Posterior vena cava (tissue), 2 donors: ENCODE measurements around the gene ACOXL. TPM values are rescaled to one million over a fixed set of nuclear protein-coding genes. Genes with fewer than 3 reads are reported as not detected.

Source experiments
- DNase-seq: peaks from one replicate; pipeline ENCODE4 v3.0.0-alpha.2; 2020; ENCODE audit warnings: low spot score
- intact Hi-C, 2 donors: fragments of 100-400 bp; cut with DNase I; formaldehyde crosslinking; loops; one replicate each; pipeline versions ENCODE4 v1.14.1 to v1.14.2; 2022 to 2023
- total RNA-seq, 2 donors: library from RNA; stranded (reverse); fragmentation: NEBNext Ultra II Directional; extraction: Animal tissue kit (Norgen Biotek cat#: 25700); gene quantifications; one replicate each; pipeline ENCODE4 v1.2.1, GENCODE V29; 2021
- donor health status: DM: yes; HTN: yes; CAD: no.
- donor health status: DM: yes; HTN: yes; CAD: no.

Gene ACOXL
- total RNA-seq, 2 donors from 2014 or later = not detected

- intact Hi-C loops = no loop called here
- no peak for DNase-seq
These were observed 81.5 kb downstream of the ACOXL start for GRCh38 chr2:110813896-110814295.

GRCh38 chr2:110815938-110816337 lies 83.6 kb downstream of the ACOXL start:
- intact Hi-C loops = no loop called here
- DNase-seq = no peak

DNA sequence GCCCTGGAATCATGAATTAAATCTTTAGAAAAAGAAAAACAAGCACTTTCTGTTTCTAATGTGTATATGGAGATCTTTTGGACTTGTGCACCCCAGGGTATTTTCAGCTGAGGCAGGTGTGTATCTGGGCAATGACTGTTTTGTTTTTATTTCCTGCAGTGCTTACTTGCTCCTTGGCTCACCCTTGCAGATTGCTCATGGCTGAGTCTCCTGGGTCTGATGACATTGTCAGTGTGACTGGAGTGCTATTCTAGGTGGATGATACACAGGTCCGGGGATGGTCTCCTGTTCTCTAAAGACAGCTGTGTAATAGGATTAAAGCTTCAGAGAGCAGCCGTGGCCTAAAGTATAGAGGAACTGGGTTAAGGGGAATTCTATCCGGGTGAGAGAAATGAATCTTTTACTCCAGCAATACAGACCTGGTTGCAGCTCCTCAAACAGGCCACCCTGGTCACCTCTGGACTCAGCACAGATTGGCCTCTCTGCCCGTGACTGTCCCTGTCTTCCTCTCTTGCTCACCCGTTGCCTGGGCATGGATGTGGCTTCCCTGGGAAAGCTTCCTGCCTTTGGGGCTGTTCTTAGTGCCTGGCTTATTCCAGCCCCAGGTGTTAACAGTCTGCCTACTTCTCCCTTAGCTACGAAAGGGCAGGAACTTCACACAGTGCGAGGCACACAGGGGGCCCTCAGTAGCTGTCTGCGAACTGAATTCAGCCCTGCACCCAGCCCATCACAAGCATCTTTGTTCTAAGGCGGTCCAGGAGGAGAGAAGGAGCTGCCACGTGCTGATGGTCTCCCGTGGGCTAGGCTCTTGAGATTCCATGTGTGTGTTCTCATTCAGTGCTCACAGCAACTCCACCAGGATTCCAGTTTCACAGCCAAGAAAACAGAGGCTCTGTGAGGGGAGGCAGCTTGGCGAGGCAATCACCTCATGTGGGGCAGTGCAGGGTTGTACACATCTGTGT lies 84.3 kb downstream of the ACOXL start:
- intact Hi-C loops = no loop called here
- no peak for DNase-seq

DNA sequence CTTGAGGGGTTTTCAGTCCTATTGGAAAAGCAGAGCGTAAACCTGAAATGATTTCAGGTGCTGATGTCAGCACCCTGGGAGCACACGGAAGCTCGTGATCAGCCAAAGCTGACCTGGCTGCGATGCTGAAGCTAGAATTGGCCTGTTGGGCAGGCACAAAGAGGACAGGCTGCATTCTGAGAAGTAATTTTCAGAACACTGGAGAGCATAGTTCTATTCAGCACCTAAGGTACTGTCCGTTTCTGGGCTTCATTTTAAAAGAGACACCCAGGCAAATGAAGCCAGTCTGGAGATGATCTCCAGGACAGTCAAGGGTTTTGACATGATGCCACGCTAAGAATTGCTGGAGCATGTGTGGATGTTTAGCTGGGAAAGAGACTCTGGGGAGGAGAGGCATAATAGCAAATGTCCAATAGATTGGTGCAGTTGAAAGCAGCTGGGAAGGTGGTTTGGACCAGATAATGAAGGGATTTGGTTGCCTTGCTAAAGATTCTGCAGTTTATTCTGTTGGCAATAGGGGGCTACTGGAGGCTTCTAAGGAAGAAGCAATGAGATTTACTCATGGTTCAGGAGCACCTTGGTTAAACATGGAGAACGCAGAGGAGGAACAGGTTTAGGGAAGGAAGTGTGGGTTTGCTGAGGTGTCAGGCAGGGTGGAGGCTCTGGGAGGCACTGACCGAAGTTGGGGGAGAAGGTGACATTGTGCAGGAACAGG lies 86.6 kb downstream of the ACOXL start:
- DNase-seq = no peak
- intact Hi-C loops = no loop called here

DNA sequence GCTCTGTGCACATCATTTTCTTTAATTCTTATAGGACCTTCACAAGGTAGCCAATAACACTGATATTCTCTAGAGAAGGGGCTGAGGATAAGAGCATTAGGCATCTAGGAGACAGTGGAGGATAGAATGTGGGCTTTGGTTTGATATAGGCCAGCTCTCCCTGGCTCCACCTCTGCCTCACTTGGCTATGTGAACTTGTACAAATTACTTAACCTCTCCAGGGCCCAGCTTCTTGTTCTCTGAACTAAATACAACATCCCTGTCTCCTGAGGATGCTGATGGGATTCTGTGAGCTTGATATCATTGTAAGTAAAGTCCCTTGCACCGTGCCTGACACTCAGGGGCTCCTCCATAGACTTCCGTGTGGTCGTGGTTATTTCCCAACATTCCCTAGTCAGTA lies 87.3 kb downstream of the ACOXL start:
- no peak for DNase-seq

GRCh38 chr2:110820128-110820527 lies 87.8 kb downstream of the ACOXL start:
- intact Hi-C loops = no loop called here
- DNase-seq = no peak

More for the DNA sequence above, 87.3 kb downstream of the ACOXL start:
- intact Hi-C loops = no loop called here

DNA sequence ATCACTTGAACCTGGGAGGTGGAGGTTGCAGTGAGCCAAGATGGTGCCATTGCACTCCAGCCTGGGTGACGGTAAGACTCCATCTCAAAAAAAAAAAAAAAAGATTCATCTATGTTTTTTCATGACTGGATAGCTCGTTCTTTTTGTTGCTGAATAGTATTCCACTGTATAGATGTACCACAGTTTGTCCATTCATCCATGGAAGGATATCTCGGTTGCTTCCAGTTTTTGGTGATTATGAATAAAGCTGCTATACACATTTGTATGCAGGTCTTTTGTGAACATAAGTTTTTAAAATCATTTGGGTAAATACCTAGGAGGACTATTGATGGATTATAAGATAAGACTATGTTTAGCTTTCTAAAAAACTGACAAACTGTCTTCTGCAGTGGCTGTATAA lies 90.8 kb downstream of the ACOXL start:
- intact Hi-C loops = no loop called here
- DNase-seq = no peak

GRCh38 chr2:110827511-110827910 lies 95.1 kb downstream of the ACOXL start:
- DNase-seq = no peak
- intact Hi-C loops = no loop called here

- DNase-seq = no peak
- intact Hi-C loops = no loop called here
These were observed 96.0 kb downstream of the ACOXL start for GRCh38 chr2:110828330-110828729.

- no peak for DNase-seq
- intact Hi-C loops = no loop called here
These were observed 97.2 kb downstream of the ACOXL start for GRCh38 chr2:110829413-110830146.

- intact Hi-C loops = no loop called here
These were observed 100.4 kb downstream of the ACOXL start for GRCh38 chr2:110832740-110833139.

GRCh38 chr2:110834134-110834827 lies 101.9 kb downstream of the ACOXL start:
- intact Hi-C loops = no loop called here
- no peak for DNase-seq

More at GRCh38 chr2:110832740-110833139, 100.4 kb downstream of the ACOXL start:
- DNase-seq = no peak

DNA sequence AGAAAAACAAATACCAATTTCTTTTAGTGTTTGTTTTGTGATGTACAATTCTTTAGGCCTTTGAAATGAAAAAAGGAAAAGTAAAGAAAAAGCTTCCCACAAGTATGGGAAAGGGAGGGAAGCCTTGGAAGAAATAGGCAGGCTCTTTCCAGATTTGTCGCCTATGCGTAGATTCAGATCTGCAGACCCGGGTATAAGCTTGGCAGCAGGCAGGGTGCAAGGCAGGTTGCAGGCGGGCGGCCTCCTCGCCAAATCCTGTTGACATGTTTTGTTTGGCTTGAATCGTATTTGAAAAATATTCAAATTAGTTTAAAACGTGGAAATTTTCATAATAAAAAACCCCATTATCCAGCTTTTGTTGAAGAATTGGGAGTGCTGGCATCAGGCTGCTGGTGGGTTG lies 104.3 kb downstream of the ACOXL start:
- intact Hi-C loops = no loop called here
- no peak for DNase-seq

DNA sequence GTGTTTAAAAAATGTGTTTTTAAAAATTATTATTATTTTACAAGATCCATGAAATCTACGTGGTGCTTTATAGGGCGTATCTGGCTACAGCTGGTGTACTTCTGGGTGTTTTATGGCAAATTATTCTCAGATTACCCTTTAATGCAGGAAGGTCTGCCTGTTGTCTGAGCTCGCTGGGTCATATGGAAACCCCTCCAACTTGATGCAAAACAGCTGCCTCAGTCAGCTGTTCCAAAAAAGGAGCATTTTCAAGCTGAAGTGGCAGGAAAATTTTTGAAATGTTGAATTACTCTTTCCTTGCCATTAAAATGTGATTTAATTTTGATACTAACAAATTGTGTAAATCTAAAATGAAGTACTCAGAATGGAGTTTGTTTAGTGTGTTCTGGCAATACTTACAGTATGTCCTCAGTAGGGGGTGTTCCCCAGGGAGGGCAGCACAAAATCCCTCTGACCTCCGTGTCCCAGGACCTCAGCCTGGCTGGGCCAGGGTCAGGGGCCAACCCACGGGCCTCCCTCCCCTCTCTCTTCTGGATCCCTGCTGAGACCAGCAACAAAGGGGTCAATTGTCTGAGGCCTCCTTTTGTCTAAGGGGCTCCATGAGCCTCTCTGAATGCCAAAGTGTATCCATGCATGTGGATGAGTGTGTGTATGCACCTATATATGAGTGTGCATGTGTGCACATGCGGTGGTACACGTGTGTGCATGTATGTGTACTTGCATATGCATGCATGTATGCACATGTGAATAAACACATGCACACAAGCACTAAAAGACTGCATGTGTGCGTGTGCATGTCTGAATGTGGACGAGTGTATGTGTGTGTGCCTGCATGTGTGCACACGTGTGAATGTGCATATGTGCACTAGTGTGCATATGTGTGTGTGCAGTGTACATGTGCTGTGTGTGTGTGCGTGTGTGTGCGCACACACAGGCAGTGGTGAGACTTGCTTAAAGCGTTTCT lies 105.4 kb downstream of the ACOXL start:
- DNase-seq = no peak
- intact Hi-C loops = no loop called here

DNA sequence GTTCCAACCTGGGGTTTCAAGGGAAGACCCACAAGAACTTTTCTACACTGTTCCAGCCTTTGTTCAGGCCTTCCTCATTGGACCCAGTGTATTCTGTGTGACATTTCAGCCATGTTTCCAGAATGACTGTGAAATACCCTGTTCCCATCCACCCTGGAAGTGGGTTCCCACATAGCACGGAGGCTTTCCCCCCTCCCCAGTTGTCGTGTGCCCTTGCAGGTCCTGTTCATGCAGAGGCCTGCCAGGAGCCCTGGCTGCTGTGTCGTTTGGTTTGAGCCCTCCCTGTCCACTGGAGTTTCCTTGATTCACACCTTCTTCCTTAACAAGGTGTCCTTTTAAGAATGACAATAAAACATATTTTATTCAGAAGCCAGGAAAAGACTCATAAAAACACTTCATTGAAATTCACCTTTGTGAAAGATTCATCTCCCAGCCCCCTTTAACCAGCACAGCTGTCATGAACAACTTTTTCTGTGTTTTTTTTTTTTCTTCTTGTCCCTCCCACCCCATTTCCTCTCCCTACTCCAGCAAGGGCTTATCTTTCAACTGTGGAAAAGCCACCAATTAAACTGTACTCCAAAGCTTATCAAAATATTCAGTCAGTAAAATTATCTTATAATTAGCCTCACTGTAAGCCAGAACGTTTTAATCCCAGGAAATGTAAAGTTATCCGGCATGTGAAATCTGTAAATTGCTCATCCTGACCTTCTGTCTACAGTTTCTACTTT lies 106.4 kb downstream of the ACOXL start:
- no peak for DNase-seq
- intact Hi-C loops = no loop called here

- no peak for DNase-seq
- intact Hi-C loops = no loop called here
These were observed 108.1 kb downstream of the ACOXL start for GRCh38 chr2:110840508-110840907.

GRCh38 chr2:110842048-110842447 lies 109.7 kb downstream of the ACOXL start:
- DNase-seq = no peak
- intact Hi-C loops = no loop called here

- intact Hi-C loops = no loop called here
- DNase-seq = no peak
These were observed 111.1 kb downstream of the ACOXL start for GRCh38 chr2:110843496-110843895.
